OCI-LY1 (cell line): Measurements from ENCODE around the gene FADS6.

Source experiments
- H2AFZ ChIP-seq: fragments of 200-600 bp; sonication (generic), shearing (Covaris generic); 2 replicates; pipeline ENCODE4 v1.6.0; 2014; ENCODE audit warnings: antibody characterized with exemption, mild to moderate bottlenecking, low read length
- H3F3A ChIP-seq: fragments of 200-600 bp; sonication (generic), shearing (Covaris generic); 2 replicates; pipeline ENCODE4 v1.6.0; 2014; ENCODE audit warnings: mild to moderate bottlenecking, antibody characterized with exemption, low read length, moderate library complexity; ENCODE audit not compliant: insufficient read depth
- H3K27ac ChIP-seq: fragments of 200-600 bp; sonication (generic); 2 replicates; pipeline ENCODE4 v1.5.1; 2014; ENCODE audit warnings: low read length, mixed run types, mild to moderate bottlenecking, low read depth; ENCODE audit not compliant: poor library complexity, severe bottlenecking
- H3K27me3 ChIP-seq: fragments of 200-600 bp; sonication (generic); 2 replicates; pipeline ENCODE4 v1.6.0; 2014; ENCODE audit warnings: antibody characterized with exemption, mild to moderate bottlenecking, low read length, moderate library complexity; ENCODE audit not compliant: insufficient read depth
- H3K36me3 ChIP-seq: fragments of 200-600 bp; sonication (generic); 2 replicates; pipeline ENCODE4 v1.6.1; 2014; ENCODE audit warnings: mild to moderate bottlenecking, antibody characterized with exemption, low read length, moderate library complexity, mixed read lengths; ENCODE audit not compliant: insufficient read depth
- H3K4me1 ChIP-seq: fragments of 200-600 bp; sonication (generic); 2 replicates; pipeline ENCODE4 v1.5.1; 2014; ENCODE audit warnings: mild to moderate bottlenecking, low read length, moderate library complexity; ENCODE audit not compliant: insufficient read depth, severe bottlenecking
- H3K4me2 ChIP-seq: fragments of 200-600 bp; sonication (generic), shearing (Covaris generic); 2 replicates; pipeline ENCODE4 v1.6.1; 2014; ENCODE audit warnings: low read length
- H3K4me3 ChIP-seq: fragments of 200-600 bp; sonication (generic); 2 replicates; pipeline ENCODE4 v1.5.1; 2014; ENCODE audit warnings: low read length, low read depth, mild to moderate bottlenecking, mixed read lengths; ENCODE audit not compliant: poor library complexity, severe bottlenecking
- H3K79me2 ChIP-seq: fragments of 200-600 bp; shearing (Covaris generic); 2 replicates; pipeline ENCODE4 v1.6.1; 2016; ENCODE audit warnings: mixed run types, low read length, mixed read lengths; ENCODE audit not compliant: insufficient read depth
- H3K9ac ChIP-seq: fragments of 200-600 bp; sonication (generic), shearing (Covaris generic); 2 replicates; pipeline ENCODE4 v1.6.1; 2014; ENCODE audit warnings: mild to moderate bottlenecking, low read length, mixed read lengths
- H3K9me2 ChIP-seq: fragments of 200-600 bp; sonication (generic), shearing (Covaris generic); 2 replicates; pipeline ENCODE4 v1.6.1; 2014; ENCODE audit warnings: low read depth, mild to moderate bottlenecking, low read length, mixed read lengths
- H3K9me3 ChIP-seq: fragments of 200-600 bp; shearing (Covaris generic); 2 replicates; pipeline ENCODE4 v1.6.1; 2014; ENCODE audit warnings: low read length, mixed read lengths
- H4K20me1 ChIP-seq: fragments of 200-600 bp; sonication (generic), shearing (Covaris generic); 2 replicates; pipeline ENCODE4 v1.6.0; 2016; ENCODE audit warnings: mild to moderate bottlenecking, low read length; ENCODE audit not compliant: insufficient read depth
- CTCF ChIP-seq: fragments of 200-600 bp; sonication (generic), shearing (Covaris generic); IDR thresholded peaks from 2 replicates; pipeline ENCODE4 v1.5.1; 2017; ENCODE audit warnings: mild to moderate bottlenecking, antibody characterized with exemption, low read length, moderate library complexity, mixed read lengths
- EZH2 ChIP-seq: fragments of 200-600 bp; sonication (generic), shearing (Covaris generic); IDR thresholded peaks from 2 replicates; pipeline ENCODE4 v1.8.0; 2017; ENCODE audit warnings: borderline replicate concordance, mixed run types, mild to moderate bottlenecking, antibody characterized with exemption, low read length, moderate library complexity, mixed read lengths

The FADS6 gene

GRCh38 chr17:74903034-74903433 is 9.6 kb upstream of the FADS6 start:
- no peaks in the 10 kb centered on the region for H4K20me1 ChIP-seq
- no peak overlapping the region for H3K4me2 ChIP-seq
- no peak overlapping the region for H3K9ac ChIP-seq
- no peaks in the 10 kb centered on the region for H3K9me3 ChIP-seq
- H3F3A ChIP-seq: no peaks in the 10 kb centered on the region
- H3K36me3 ChIP-seq: no peaks in the 10 kb centered on the region
- no peak for TF ChIP-seq EZH2
- no peak for TF ChIP-seq CTCF
- H2AFZ ChIP-seq: no peak overlapping the region
- H3K79me2 ChIP-seq: no peaks in the 10 kb centered on the region
- H3K9me2 ChIP-seq: no peaks in the 10 kb centered on the region
- H3K27ac ChIP-seq: no peak overlapping the region
- H3K27me3 ChIP-seq: no peaks in the 10 kb centered on the region
- no peaks in the 10 kb centered on the region for H3K4me1 ChIP-seq
- H3K4me3 ChIP-seq: no peak overlapping the region

GRCh38 chr17:74901353-74902135 is 8.1 kb upstream of the FADS6 start:
- H3K9ac ChIP-seq: no peak overlapping the region
- H3K4me3 ChIP-seq: no peak overlapping the region
- H3K9me3 ChIP-seq: no peaks in the 10 kb centered on the region
- H3K9me2 ChIP-seq: no peaks in the 10 kb centered on the region
- no peak overlapping the region for H2AFZ ChIP-seq
- no peaks in the 10 kb centered on the region for H3K36me3 ChIP-seq
- H3K79me2 ChIP-seq: no peaks in the 10 kb centered on the region
- no peaks in the 10 kb centered on the region for H4K20me1 ChIP-seq
- no peaks in the 10 kb centered on the region for H3F3A ChIP-seq
- TF ChIP-seq EZH2 (no peak), CTCF (no peak)
- H3K4me2 ChIP-seq: no peak overlapping the region
- H3K27ac ChIP-seq: no peak overlapping the region
- H3K4me1 ChIP-seq: no peaks in the 10 kb centered on the region
- H3K27me3 ChIP-seq: no peaks in the 10 kb centered on the region; the same call in 1 of the 2 replicates

- Histone ChIP-seq H3K36me3 (no peaks in the 10 kb centered on the region), H3K4me1 (no peaks in the 10 kb centered on the region), H3K9me2 (no peaks in the 10 kb centered on the region), H3K27ac (no peak overlapping the region), H4K20me1 (no peaks in the 10 kb centered on the region), H3K27me3 (no peaks in the 10 kb centered on the region; the same call in 1 of the 2 replicates), H3F3A (no peaks in the 10 kb centered on the region), H3K9me3 (no peaks in the 10 kb centered on the region), H2AFZ (no peak overlapping the region), H3K9ac (no peak overlapping the region), H3K4me3 (no peak overlapping the region), H3K79me2 (no peaks in the 10 kb centered on the region), H3K4me2 (no peak overlapping the region)
- TF ChIP-seq EZH2: no peak
- TF ChIP-seq CTCF: no peak
Observed at GRCh38 chr17:74900208-74900607, 6.8 kb upstream of the FADS6 start.
